ENCODE measurements around the gene LAPTM4A.
A peak's percentile ranks its signal among the peaks of the same experiment; 100 is the strongest.
"Not testable (repeated sequence)": the region's sequence is repeated elsewhere in the genome, so short reads cannot be mapped to it uniquely, and the experiment has no call there.

LAPTM4A gene

GRCh38 chr2:20051532-20052228, at the start of gene LAPTM4A:
Gene LAPTM4A (minus strand): TSS chr2:20051628. CDS start chr2:20051520, 108 bp downstream.
- peak; percentile 99 for DNase-seq

DNA sequence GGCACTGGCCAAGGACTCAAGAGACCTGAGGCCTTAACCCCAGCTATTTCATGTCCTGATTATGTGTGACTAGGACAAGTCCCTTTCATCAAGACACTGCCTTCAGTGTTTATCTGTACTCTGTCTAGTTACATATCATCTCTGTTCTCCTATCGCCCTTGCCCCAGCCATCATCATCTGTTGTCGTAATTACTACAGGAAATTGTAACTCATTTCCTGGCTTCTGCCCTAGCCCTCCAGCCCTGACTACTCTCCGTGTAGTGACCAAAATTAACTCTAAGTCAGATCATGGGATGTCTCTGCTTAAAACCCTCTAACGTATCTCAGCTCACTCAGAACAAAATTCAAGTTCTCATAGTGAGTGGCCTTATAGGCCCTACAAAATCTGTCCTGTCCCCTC, 49.3 kb upstream of the LAPTM4A start:
- DNase-seq, result no peak

DNA sequence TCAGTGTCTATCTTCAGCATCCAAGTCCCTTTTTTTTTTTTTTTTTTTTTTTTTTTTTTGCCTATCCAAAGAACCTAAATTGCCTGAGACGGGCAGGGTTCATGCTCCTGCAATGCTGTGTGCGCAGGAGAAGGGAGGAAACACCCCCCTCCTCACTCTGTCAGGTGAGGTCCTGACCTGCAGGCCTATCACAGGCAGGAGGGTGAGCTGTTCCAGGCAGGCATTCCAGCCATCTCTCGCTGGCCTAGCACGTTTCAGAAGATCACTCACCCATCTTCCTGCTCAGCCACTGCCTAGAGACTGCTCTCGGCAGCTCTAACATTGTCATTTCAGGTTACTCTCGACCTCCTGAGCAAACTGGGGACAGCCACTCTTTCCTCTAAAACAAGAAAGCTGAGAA, 48.4 kb upstream of the LAPTM4A start:
- DNase-seq, result no peak

- DNase-seq, result peak; percentile 85
These were observed 46.7 kb upstream of the LAPTM4A start for GRCh38 chr2:20097889-20098714.

GRCh38 chr2:20095469-20095868, 44.0 kb upstream of the LAPTM4A start:
- no peak for DNase-seq

- DNase-seq, result no peak
These were observed 43.5 kb upstream of the LAPTM4A start for GRCh38 chr2:20094955-20095354.

DNA sequence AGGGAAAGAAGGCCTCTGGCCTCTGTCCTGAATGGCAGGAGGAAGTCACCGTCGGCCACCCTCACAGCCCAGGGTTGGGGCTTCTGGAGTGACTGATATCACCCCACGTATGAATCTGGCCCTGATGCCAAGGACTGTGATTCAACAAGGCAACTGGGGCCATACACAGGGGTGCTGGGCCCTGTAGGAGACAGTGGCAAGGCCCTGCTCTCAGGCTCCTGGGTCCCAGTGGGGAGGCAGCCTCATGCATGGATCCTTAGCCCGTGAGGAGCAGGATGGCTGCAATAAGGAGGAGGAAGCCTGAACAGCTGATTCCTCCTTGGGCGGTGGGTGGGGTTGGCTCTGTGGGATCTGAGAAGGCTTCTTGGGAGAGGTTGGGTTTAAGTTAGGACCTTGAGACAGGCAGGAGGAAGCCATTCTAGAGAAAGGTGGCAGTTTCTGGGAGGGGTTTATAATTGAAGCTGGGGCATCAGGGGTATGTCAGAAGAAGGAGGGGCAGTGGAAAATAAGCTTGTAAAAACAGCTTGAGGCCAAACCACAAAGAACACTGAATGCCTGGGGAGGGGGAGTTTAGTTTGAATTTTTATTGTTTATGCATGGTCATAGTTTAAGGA, 42.8 kb upstream of the LAPTM4A start:
- no peak for DNase-seq

GRCh38 chr2:20093263-20094141, 42.1 kb upstream of the LAPTM4A start:
- no peak for DNase-seq

DNA sequence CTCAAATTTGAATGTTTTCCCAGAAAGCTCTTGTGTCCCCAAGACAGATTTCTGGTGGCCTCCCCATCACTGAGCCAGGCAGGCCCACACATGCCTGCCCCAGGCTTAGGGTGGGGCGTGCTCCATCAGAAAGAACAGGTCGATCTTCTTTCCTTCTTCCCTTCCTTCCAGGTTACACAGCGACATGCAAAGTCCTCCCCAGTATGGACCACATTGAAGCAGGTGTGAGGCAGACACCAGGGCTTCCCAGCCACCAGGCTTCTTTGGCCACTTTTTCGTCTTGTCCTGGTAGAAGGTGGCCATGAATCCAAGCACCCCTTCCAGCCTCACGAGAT, 41.4 kb upstream of the LAPTM4A start:
- no peak for DNase-seq

- no peak for DNase-seq
These were observed 40.9 kb upstream of the LAPTM4A start for GRCh38 chr2:20092226-20092900.

GRCh38 chr2:20091305-20091991, 40.0 kb upstream of the LAPTM4A start:
- DNase-seq, result no peak

- no peak for DNase-seq
These were observed 38.5 kb upstream of the LAPTM4A start for GRCh38 chr2:20089715-20090464.

- DNase-seq, result not testable (repeated sequence)
These were observed 34.5 kb upstream of the LAPTM4A start for GRCh38 chr2:20085909-20086308.

DNA sequence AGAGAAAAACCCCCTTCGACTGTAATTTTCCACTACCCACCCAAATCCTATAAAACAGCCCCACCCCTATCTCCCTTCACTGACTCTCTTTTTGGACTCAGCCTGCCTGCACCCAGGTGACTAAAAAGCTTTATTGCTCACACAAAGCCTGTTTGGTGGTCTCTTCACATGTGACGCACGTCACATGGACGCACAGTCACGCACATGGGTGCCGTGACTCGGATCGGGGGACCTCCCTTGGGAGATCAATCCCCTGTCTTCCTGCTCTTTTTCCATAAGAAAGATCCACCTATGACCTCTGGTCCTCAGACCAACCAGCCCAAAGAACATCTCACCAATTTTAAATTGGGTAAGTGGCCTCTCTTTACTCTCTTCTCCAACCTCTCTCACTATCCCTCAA, 31.4 kb upstream of the LAPTM4A start:
- DNase-seq, result not testable (repeated sequence)

GRCh38 chr2:20081841-20082240, 30.4 kb upstream of the LAPTM4A start:
- no peak for DNase-seq

GRCh38 chr2:20080839-20081415, 29.5 kb upstream of the LAPTM4A start:
- no peak for DNase-seq

DNA sequence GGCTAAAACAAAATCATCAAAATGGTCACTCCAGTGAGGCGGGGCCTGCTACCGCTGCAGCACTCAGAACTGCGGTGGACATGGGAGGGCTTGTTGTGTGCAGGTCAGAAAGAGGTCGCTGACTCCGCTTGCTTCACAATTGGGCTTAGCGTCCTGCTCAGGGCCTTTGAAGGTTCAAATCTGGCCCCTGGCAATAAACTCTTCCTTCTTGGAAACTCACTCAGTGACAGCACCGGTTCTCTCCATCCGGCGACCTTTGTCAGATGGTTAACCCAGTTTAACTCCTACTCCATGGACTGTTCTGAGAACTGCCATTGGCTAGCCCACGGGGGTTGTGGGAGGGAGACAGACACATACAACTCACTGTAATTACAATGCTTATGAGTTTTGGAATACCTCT, 29.0 kb upstream of the LAPTM4A start:
- no peak for DNase-seq

DNA sequence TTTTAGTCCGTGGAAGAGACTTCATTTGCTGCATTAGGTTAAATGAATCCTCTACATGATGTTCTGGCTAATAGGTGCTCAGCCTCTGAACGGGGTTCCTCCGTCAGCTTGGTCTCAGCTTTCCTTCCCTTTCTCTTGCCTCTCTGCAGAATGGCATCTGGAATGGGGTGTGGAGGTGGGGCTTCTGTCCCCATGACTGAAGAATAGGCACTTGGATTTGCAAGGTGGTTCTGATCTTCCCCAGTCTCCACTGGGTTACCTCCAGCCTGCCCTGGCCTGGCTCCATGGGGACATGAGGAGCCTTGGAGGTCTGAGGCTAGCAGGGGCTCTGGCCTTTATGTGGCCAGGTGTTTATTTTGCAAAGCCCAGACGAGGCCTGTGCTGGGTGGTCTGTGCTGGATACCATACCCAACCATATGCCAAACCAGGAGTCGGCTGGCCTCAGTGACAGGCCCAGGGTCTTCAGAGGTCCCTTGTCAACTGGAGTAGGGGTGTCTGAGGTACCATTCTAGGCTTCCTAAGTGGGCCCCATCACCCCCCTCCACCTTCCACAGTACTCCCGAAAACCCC, 28.2 kb upstream of the LAPTM4A start:
- no peak for DNase-seq

DNA sequence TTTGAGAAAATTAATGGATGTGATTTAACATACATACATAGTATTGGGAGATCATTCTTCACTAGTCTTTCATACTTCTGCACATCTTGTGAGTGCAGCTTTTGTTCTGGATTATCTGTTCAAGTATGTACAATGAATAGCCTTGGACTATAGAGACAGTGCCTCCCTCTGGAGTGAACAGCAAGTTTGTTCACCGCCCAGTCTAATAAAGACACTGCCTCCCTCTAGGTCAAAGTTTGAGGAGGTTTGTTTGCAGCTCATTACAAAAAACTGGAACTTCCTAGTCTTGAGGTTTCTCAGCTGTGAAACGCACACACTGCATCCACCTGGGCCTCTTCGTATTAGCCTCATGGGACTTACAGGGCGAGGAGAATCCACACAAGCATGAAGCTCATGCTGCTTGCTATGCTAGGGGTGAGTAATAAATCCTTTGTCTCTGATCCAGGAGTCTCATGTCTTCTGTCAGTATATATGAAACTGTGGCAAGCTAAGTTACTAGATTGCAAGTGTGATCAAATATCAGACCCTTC, 26.0 kb upstream of the LAPTM4A start:
- DNase-seq, result no peak

GRCh38 chr2:20076757-20077156, 25.3 kb upstream of the LAPTM4A start:
- no peak for DNase-seq
